Uterus (tissue), 2 donors: ENCODE measurements around the gene FHIT.

Source experiments
- CTCF ChIP-seq, 4 experiments: fragments of 200-600 bp in 2 of 4; fragments of 450-650 bp in 2 of 4; sonication (generic) in 2 of 4; IDR thresholded peaks; one replicate each; pipeline ENCODE4 v1.5.1; 2016 to 2019; ENCODE audit warnings: antibody characterized with exemption in 4 of 4, mild to moderate bottlenecking in 2 of 4, moderate library complexity in 1 of 4
- POLR2A ChIP-seq, 2 donors: fragments of 450-650 bp; IDR thresholded peaks; one replicate each; pipeline ENCODE4 v1.6.1; 2016; ENCODE audit warnings: antibody characterized with exemption in 2 of 2, mild to moderate bottlenecking in 1 of 2, moderate library complexity in 1 of 2

- TF ChIP-seq POLR2A (IDR thresholded peaks at IDR 0.05) (no peak), CTCF (IDR thresholded peaks at IDR 0.05) (no peak)
Observed at GRCh38 chr3:60269377-60269776, 981.9 kb downstream of the FHIT start.
